GM21528 (cell line): ENCODE results near the gene MYO1D.

Experiments used
- ATAC-seq: cut with Tn5 transposase; IDR thresholded peaks from one replicate; pipeline ENCODE4 v1.9.1; 2021; ENCODE audit warnings: mild to moderate bottlenecking, moderate library complexity; ENCODE audit not compliant: unreplicated experiment, low FRiP score

MYO1D gene

GRCh38 chr17:32861981-32862380 lies 14.9 kb downstream of the MYO1D start:
- no peak for ATAC-seq

- no peak for ATAC-seq
Observed at GRCh38 chr17:32859857-32860525, 16.9 kb downstream of the MYO1D start.

GRCh38 chr17:32855620-32856019 lies 21.3 kb downstream of the MYO1D start:
- no peak for ATAC-seq

GRCh38 chr17:32854832-32855389 lies 22.0 kb downstream of the MYO1D start:
- ATAC-seq = no peak

GRCh38 chr17:32854207-32854606 lies 22.7 kb downstream of the MYO1D start:
- ATAC-seq = no peak

GRCh38 chr17:32852811-32853210 lies 24.1 kb downstream of the MYO1D start:
- no peak for ATAC-seq

GRCh38 chr17:32849879-32850278 lies 27.0 kb downstream of the MYO1D start:
- no peak for ATAC-seq

- ATAC-seq = no peak
Observed at GRCh38 chr17:32847977-32848376, 28.9 kb downstream of the MYO1D start.

GRCh38 chr17:32846143-32846542 lies 30.8 kb downstream of the MYO1D start:
- ATAC-seq = no peak

GRCh38 chr17:32840241-32840640 lies 36.7 kb downstream of the MYO1D start:
- ATAC-seq = no peak

- ATAC-seq = no peak
Observed at GRCh38 chr17:32836527-32836926, 40.4 kb downstream of the MYO1D start.

- peak; percentile 71 for ATAC-seq
Observed at GRCh38 chr17:32835291-32835761, 41.6 kb downstream of the MYO1D start.

GRCh38 chr17:32834104-32834503 lies 42.8 kb downstream of the MYO1D start:
- ATAC-seq = no peak

GRCh38 chr17:32833526-32833925 lies 43.4 kb downstream of the MYO1D start:
- ATAC-seq = no peak

GRCh38 chr17:32833076-32833475 lies 43.8 kb downstream of the MYO1D start:
- no peak for ATAC-seq

- no peak for ATAC-seq
Observed at GRCh38 chr17:32831627-32832243, 45.2 kb downstream of the MYO1D start.

- ATAC-seq = no peak
Observed at GRCh38 chr17:32831223-32831622, 45.7 kb downstream of the MYO1D start.

GRCh38 chr17:32828822-32829221 lies 48.1 kb downstream of the MYO1D start:
- peak; percentile 26 for ATAC-seq

GRCh38 chr17:32827227-32827626 lies 49.7 kb downstream of the MYO1D start:
- no peak for ATAC-seq

GRCh38 chr17:32826076-32826475 lies 50.8 kb downstream of the MYO1D start:
- no peak for ATAC-seq

- ATAC-seq = no peak
Observed at GRCh38 chr17:32824334-32824733, 52.6 kb downstream of the MYO1D start.

- ATAC-seq = no peak
Observed at GRCh38 chr17:32822996-32823395, 53.9 kb downstream of the MYO1D start.
